Liver (tissue), 9 donors: Measurements from ENCODE around the gene MAGOHB. TPM values are rescaled to one million over a fixed set of nuclear protein-coding genes. Genes with fewer than 3 reads are reported as not detected.

Experiments
- DNase-seq: peaks from one replicate; pipeline ENCODE4 v3.0.0-alpha.2; 2017; ENCODE audit warnings: low spot score
- H3K27ac ChIP-seq, 2 donors: one replicate each; pipeline ENCODE4 v1.7.0; 2013; ENCODE audit warnings: inconsistent platforms in 2 of 2, low read length in 2 of 2, control low read depth in 1 of 2, low read depth in 1 of 2, mild to moderate bottlenecking in 1 of 2
- H3K27me3 ChIP-seq, 4 donors: one replicate each; pipeline versions ENCODE4 v1.6.1 to v1.7.0; 2013; ENCODE audit warnings: low read length in 3 of 4, inconsistent platforms in 1 of 4, mild to moderate bottlenecking in 1 of 4, moderate library complexity in 1 of 4; ENCODE audit not compliant: control insufficient read depth in 4 of 4, insufficient read depth in 4 of 4
- H3K36me3 ChIP-seq, 4 donors: one replicate each; pipeline versions ENCODE4 v1.6.1 to v1.7.0; 2013; ENCODE audit warnings: low read length in 3 of 4, mild to moderate bottlenecking in 3 of 4, low read depth in 1 of 4, moderate library complexity in 1 of 4; ENCODE audit not compliant: control insufficient read depth in 4 of 4, insufficient read depth in 3 of 4
- H3K4me1 ChIP-seq, 4 donors: one replicate each; pipeline versions ENCODE4 v1.6.1 to v1.7.0; 2013; ENCODE audit warnings: low read length in 3 of 4, mild to moderate bottlenecking in 3 of 4, moderate library complexity in 1 of 4; ENCODE audit not compliant: control insufficient read depth in 4 of 4, insufficient read depth in 4 of 4
- H3K4me3 ChIP-seq, 3 donors: one replicate each; pipeline versions ENCODE4 v1.6.1 to v1.7.0; 2013; ENCODE audit warnings: low read length in 3 of 3, control low read depth in 1 of 3, low read depth in 1 of 3, mild to moderate bottlenecking in 1 of 3
- H3K9ac ChIP-seq, 2 donors: one replicate each; pipeline ENCODE4 v1.7.0; 2013; ENCODE audit warnings: low read length in 2 of 2, mild to moderate bottlenecking in 2 of 2, moderate library complexity in 2 of 2, control low read depth in 1 of 2, low read depth in 1 of 2
- H3K9me3 ChIP-seq, 4 donors: one replicate each; pipeline versions ENCODE4 v1.6.1 to v1.7.0; 2013; ENCODE audit warnings: low read length in 3 of 4; ENCODE audit not compliant: control insufficient read depth in 4 of 4
- ATF3 ChIP-seq: IDR thresholded peaks from 2 replicates; pipeline ENCODE4 v1.6.1; 2016; ENCODE audit warnings: antibody characterized with exemption
- CTCF ChIP-seq: fragments of 150-350 bp; IDR thresholded peaks from 2 replicates; pipeline ENCODE4 v1.5.1; 2017; ENCODE audit warnings: improper control_type of control experiment, low read depth, low read length; ENCODE audit not compliant: missing input control
- EGR1 ChIP-seq, 2 donors: IDR thresholded peaks; 2 replicates each; pipeline ENCODE4 v1.6.1; 2016 to 2018; ENCODE audit warnings: antibody characterized with exemption in 2 of 2, low read depth in 2 of 2
- FOXA1 ChIP-seq: IDR thresholded peaks from 2 replicates; pipeline ENCODE4 v1.6.1; 2016; ENCODE audit warnings: antibody characterized with exemption
- FOXA2 ChIP-seq: IDR thresholded peaks from 2 replicates; pipeline ENCODE4 v1.6.1; 2016; ENCODE audit warnings: antibody characterized with exemption
- GABPA ChIP-seq, 2 donors: IDR thresholded peaks in 1 of 2; conservative IDR thresholded peaks in 1 of 2; 2 replicates each; pipeline ENCODE4 v1.6.1; 2016; ENCODE audit warnings: antibody characterized with exemption in 2 of 2, mild to moderate bottlenecking in 1 of 2, moderate library complexity in 1 of 2
- HNF4A ChIP-seq, 2 donors: conservative IDR thresholded peaks; 2 replicates each; pipeline ENCODE4 v1.6.1; 2016; ENCODE audit warnings: antibody characterized with exemption in 2 of 2, mild to moderate bottlenecking in 2 of 2
- HNF4G ChIP-seq: IDR thresholded peaks from 2 replicates; pipeline ENCODE4 v1.6.1; 2016; ENCODE audit warnings: antibody characterized with exemption
- JUND ChIP-seq, 2 donors: IDR thresholded peaks; 2 replicates each; pipeline ENCODE4 v1.6.1; 2016; ENCODE audit warnings: antibody characterized with exemption in 2 of 2
- NR2F2 ChIP-seq: IDR thresholded peaks from 2 replicates; pipeline ENCODE4 v1.6.1; 2016; ENCODE audit warnings: antibody characterized with exemption
- RAD21 ChIP-seq, 2 donors: IDR thresholded peaks; 2 replicates each; pipeline ENCODE4 v1.6.1; 2016; ENCODE audit warnings: antibody characterized with exemption in 2 of 2, mild to moderate bottlenecking in 2 of 2
- REST ChIP-seq: IDR thresholded peaks from 2 replicates; pipeline ENCODE4 v1.6.1; 2016; ENCODE audit warnings: antibody characterized with exemption, mild to moderate bottlenecking
- RXRA ChIP-seq, 2 donors: IDR thresholded peaks; 2 replicates each; pipeline ENCODE4 v1.6.1; 2017 to 2018; ENCODE audit warnings: antibody characterized with exemption in 2 of 2, mild to moderate bottlenecking in 1 of 2
- SP1 ChIP-seq: IDR thresholded peaks from 2 replicates; pipeline ENCODE4 v1.6.1; 2018; ENCODE audit warnings: antibody characterized with exemption, mild to moderate bottlenecking
- YY1 ChIP-seq: IDR thresholded peaks from 2 replicates; pipeline ENCODE4 v1.6.1; 2016; ENCODE audit warnings: antibody characterized with exemption, mild to moderate bottlenecking
- WGBS: extraction: QIAGEN DNeasy Blood & Tissue Kit; methylation state at CpG from one replicate; pipeline ENCODE4 v1.1.7; 2013; 5-methylcytosine and 5-hydroxymethylcytosine counted together
- polyA plus RNA-seq, 2 donors: library from polyadenylated mRNA; stranded (reverse) in 1 of 2; unstranded in 1 of 2; fragments of 200-250 nt in 1 of 2; fragments of >200 nt in 1 of 2; fragmentation: Nextera tagmentation in 1 of 2; extraction: Ambion mirVana in 1 of 2; gene quantifications; one replicate each; pipeline versions ENCODE4 v1.2.1 to v1.2.3, GENCODE V29; 2013 to 2015
- total RNA-seq, 2 donors: library from RNA; depleted of rRNA; stranded (reverse); fragments of >200 nt; gene quantifications; one replicate each; pipeline ENCODE4 v1.2.3, GENCODE V29; 2014
- donor health status: healthy.
- donor health status: healthy.
- donor health status: healthy.
- donor health status: healthy.
- donor health status: healthy.

MAGOHB gene
- total and polyA plus RNA-seq, 4 donors: 7.6 to 20.7 (median 8.9) TPM

- Histone ChIP-seq H3K27me3 (no peaks in the 10 kb centered on the region), H3K9me3 (no peaks in the 10 kb centered on the region), H3K9ac (no peak overlapping the region), H3K4me3 (no peak overlapping the region), H3K36me3 (peaks cover 0 to 8% (median 7%) of the 10 kb centered on the region in 4 donors), H3K27ac (no peak overlapping the region), H3K4me1 (no peaks in the 10 kb centered on the region)
- 91% methylated on average over 2 of the region's 2 CpGs for WGBS
- no peak for DNase-seq
- no peak for TF ChIP-seq HNF4A (conservative IDR thresholded peaks at IDR 0.05)
- no peak for TF ChIP-seq JUND (IDR thresholded peaks at IDR 0.05)
- no peak for TF ChIP-seq NR2F2
- no peak for TF ChIP-seq HNF4G
- no peak for TF ChIP-seq FOXA1
- no peak for TF ChIP-seq REST
- TF ChIP-seq RXRA (IDR thresholded peaks at IDR 0.05): no peak
- no peak for TF ChIP-seq ATF3
- TF ChIP-seq GABPA (IDR thresholded peaks at IDR 0.05 in 1 of 2, conservative IDR thresholded peaks at IDR 0.05 in 1 of 2): no peak
- TF ChIP-seq EGR1 (IDR thresholded peaks at IDR 0.05; ENCODE audit: low read depth in 2 of 2): no peak
Observed at GRCh38 chr12:10601860-10602259, 11.5 kb downstream of the MAGOHB start.

GRCh38 chr12:10600988-10601387 lies 12.4 kb downstream of the MAGOHB start:
- no peak overlapping the region for H3K9ac ChIP-seq
- H3K9me3 ChIP-seq: no peaks in the 10 kb centered on the region
- H3K27ac ChIP-seq: no peak overlapping the region
- no peak for DNase-seq
- WGBS: 83% methylated on average over 6 of the region's 6 CpGs
- no peaks in the 10 kb centered on the region for H3K4me1 ChIP-seq
- no peak overlapping the region for H3K4me3 ChIP-seq
- no peak for TF ChIP-seq ATF3
- no peak for TF ChIP-seq HNF4G
- TF ChIP-seq JUND (IDR thresholded peaks at IDR 0.05): no peak
- no peak for TF ChIP-seq GABPA (IDR thresholded peaks at IDR 0.05 in 1 of 2, conservative IDR thresholded peaks at IDR 0.05 in 1 of 2)
- H3K27me3 ChIP-seq: no peaks in the 10 kb centered on the region
- peaks cover 0 to 6% (median 5%) of the 10 kb centered on the region in 4 donors for H3K36me3 ChIP-seq

- 81% methylated on average over 2 of the region's 2 CpGs for WGBS
- Histone ChIP-seq H3K9me3 (no peaks in the 10 kb centered on the region), H3K27ac (no peak overlapping the region), H3K36me3 (peaks cover 0 to 5% (median 1%) of the 10 kb centered on the region in 4 donors), H3K4me3 (no peak overlapping the region), H3K9ac (no peak overlapping the region), H3K4me1 (no peaks in the 10 kb centered on the region), H3K27me3 (no peaks in the 10 kb centered on the region)
- TF ChIP-seq HNF4A (conservative IDR thresholded peaks at IDR 0.05) (no peak), EGR1 (IDR thresholded peaks at IDR 0.05; ENCODE audit: low read depth in 2 of 2) (no peak), FOXA2 (no peak), RXRA (IDR thresholded peaks at IDR 0.05) (no peak), YY1 (no peak), GABPA (IDR thresholded peaks at IDR 0.05 in 1 of 2, conservative IDR thresholded peaks at IDR 0.05 in 1 of 2) (no peak), SP1 (no peak), RAD21 (IDR thresholded peaks at IDR 0.05) (no peak), CTCF (no peak), FOXA1 (no peak), ATF3 (no peak), HNF4G (no peak), NR2F2 (no peak), JUND (IDR thresholded peaks at IDR 0.05) (no peak), REST (no peak)
- no peak for DNase-seq
Observed at GRCh38 chr12:10595881-10596280, 17.5 kb downstream of the MAGOHB start.
